AML-193 (cell line): ENCODE data around the gene UMODL1.
"Not testable (repeated sequence)": the region's sequence is repeated elsewhere in the genome, so short reads cannot be mapped to it uniquely, and the experiment has no call there.

Experiments
- DNase-seq, 2 experiments: peaks; one replicate each; lab custom pipeline; 2025; lab: John Stamatoyannopoulos, UW

The UMODL1 gene

DNA sequence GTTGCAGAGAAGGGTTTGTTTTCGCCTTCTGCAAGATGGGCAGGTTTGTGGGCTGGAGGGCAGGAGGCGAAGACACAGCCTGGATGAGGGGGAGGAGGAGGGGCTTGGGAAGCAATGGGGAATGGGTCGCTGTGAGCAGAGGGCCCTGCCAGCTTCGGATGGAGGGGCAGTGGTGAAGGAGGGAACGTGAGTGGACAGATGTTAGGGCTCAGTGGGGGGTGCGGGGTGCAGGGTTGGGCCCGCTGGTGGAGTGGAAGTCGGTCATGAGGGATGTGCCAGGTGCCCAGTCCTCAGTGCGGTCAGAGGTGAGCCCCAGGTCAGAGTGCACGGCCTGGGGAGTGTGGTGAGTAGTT is 92.4 kb downstream of the UMODL1 start:
- DNase-seq: no peak

DNA sequence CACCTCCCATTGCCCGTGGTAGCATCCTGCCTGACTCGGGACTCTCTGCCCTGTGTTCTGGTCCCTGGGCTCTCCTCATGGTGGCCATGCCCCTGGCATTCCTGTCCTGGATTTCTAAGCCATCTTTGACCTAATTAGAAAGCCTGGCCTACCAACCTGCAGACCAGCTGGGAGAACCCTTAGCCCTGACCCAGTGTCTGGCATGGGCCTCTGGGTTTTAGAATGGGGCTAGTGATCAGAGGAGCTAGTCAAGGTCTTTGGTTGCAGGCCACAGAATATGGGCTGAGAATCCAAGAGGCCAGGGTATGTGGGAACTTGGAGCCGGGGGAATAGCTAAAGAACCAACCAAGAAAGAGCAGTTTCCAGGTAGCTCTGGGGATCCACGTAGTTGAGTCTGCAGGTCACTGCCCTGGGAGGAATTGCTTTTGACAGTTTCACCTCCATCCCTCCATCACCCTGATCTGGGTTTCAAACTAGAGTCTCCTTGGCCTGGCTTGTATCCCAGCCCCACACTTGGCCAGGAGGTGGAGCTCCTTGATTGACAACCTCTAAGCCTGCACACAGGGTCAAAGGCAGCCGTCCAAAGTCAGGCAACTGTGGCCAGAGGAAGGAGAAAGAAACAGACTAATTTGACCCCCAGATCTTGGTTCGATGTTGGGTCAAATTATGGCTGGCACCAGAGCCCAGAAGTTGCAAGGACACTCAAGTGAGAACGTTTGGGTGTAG is 93.1 kb downstream of the UMODL1 start:
- DNase-seq: peak; percentile 50 to 63

GRCh38 chr21:42164818-42165217 is 93.7 kb downstream of the UMODL1 start:
- no peak for DNase-seq

- no peak for DNase-seq
These were observed 94.8 kb downstream of the UMODL1 start for GRCh38 chr21:42165901-42166300.

GRCh38 chr21:42169758-42170157 is 98.6 kb downstream of the UMODL1 start:
- no peak for DNase-seq

DNA sequence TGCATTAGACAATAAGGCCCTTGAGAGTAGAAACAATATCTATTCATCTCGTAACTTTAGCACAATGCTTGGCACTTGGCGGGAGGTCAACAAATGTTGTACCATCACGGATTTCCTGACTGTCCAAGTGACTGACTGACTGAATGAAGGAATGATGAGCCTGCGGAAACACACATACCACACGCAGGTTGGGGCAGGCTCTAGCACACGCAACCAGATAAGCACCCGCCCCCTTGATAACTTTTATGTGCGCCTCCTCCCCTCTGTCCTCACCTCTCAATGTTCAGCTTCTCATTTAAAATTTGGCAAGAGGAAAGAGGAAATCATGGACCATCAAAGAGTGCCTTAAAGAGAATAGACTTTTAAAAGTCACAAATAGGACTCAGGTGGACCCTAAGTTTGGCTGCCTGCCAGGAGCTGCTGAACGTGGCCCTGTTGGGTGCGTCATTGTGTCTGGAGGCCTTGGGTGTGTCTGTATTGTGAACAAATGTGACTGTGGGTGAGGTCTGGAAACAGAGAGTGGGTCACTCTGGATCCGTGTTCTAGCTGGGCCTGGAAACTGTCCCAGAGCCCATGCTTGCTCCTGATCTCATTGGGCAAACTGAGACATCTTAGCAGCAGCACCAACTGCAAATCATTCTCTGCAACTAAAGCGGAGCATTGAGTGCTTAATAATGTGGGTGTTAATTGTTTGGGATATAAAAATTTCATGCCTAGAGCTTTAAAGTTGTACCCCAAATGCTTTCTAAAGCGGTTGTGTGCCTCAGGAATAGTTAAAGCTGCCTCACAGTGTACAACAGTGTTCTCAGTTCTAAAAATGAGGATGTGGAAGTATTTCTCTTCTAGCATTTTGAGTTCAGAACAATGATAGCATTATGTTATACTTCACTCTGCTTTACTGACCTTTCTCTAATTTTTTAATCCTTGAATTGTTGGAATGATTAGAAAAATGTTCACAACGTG is 100.3 kb downstream of the UMODL1 start:
- DNase-seq: no peak

DNA sequence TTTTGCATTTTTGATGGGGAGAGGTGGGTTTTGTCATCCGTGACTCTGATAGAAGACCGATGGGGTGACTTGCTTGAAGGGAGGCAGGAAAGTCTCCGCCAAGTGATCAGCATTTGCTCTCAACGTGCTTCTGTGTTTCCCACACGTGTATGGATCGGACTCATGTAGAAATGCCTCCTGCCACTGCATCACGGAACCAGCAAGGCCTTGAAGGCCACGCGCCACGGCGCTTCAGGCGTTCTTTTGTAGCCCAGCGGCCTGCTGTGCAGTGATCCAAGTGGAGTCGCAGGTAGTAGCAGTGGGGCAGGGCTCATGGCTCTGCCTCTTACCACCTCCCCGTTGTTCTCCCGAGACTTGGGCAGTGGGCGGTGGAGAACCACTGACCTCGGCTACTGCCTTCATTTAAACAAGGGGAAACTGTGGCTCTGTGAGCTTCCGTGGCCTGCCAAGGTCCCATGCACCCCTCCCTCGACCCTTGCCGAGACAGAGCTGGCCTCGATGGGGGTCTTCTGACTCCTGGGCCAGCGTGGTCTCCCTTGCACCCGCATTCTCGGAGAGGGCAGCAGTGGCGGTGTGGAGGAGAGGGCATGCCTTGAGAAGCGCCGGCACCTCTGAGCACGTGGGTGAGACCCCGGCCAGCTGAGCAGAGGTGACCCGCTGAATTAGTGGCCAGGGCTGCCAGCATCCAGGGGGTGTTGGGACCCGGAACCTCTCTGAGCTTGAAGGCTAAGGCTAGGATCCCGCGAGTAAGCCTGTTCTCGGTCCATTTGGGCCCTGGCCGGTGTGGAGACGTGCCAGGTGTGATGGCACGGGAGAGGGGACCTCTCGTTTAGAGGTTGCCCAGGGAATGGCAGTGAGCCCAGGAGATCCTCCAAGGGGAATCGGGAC is 101.7 kb downstream of the UMODL1 start:
- no peak for DNase-seq

DNA sequence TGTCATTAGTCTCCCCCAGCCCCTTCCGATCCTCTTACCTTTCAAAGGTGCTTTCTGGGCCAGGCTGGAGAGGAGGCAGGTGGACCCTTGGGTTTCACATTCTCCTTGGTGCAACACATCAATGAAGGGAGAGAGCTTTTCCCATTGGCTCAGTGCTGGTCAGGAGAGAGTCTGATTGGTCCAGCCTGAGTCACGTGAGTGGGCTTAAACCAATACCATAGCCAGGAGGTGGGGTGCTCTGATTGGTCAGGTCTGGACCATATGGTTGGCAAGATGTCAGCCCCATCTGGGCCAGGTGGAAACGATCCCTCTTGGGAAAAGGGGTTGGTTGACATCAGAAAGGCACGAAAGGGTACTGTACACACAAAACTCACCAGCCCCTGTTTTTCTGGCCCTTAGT is 103.1 kb downstream of the UMODL1 start:
- no peak for DNase-seq

DNA sequence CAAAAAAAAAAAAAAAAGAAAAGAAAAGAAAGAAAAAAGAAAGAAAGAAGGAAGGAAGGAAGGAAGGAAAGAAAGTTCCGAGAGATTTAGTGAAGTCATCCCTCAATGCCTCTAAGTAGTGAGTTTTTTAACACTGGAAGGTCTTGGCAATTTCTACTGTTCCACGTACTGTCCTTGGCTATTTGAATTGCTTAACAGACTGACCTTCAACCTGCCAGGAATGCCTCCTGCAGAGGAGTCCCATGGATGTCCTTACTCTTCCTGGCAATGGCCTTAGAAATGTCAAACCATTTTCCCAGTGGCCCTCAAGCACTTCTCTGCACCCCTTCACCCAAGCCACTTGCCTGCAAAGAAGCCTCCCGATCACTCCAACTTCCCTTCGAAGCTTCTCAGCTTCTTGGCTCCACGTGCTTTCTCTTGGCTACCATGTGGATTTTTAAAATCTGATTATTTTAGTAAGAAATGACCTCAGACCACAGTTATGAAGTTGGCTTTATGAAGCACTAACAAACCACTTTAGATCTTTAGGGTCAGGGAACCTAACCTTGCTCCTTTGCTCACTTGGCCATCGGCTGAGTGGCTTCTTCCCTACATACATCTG is 104.1 kb downstream of the UMODL1 start:
- no peak for DNase-seq

DNA sequence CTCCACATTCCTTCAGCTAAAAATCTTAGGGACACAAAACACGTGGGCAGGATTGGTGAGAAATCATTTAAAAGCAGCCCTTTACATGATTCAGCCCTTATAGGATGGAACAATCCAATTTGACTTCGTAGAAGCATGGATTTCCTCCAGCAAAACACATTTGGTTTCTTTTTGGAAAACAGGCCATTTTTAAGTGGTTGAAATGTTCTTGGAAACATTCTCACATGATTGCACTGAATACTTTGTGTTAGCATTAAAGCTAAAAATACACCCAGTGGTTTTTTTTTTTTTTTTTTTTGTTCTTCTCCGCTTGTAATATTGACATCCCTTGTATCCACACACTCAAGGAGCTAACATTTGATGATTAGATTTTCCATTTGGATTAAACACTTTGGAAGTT is 105.7 kb downstream of the UMODL1 start:
- no peak for DNase-seq

DNA sequence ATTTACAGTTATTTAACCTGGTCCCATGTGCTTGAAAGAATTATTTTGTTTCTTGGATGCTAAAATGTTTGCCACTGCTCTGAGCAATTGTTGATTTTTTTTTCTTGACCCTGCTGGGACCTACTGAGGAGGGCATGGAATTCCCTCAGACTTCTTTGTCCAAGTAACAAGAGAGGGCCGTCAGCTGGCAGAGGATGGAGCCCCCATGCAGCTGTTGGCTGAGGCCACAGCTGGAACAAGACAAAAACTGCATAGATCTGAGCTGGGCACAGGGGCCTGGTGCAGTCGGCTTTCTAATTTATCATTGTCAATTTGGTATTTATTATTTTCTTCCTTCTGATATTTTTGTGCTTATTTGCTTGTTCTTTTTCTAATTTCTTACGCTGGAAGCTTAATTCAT is 108.2 kb downstream of the UMODL1 start:
- DNase-seq: no peak

GRCh38 chr21:42180001-42180400 is 108.9 kb downstream of the UMODL1 start:
- DNase-seq: not testable (repeated sequence)

DNA sequence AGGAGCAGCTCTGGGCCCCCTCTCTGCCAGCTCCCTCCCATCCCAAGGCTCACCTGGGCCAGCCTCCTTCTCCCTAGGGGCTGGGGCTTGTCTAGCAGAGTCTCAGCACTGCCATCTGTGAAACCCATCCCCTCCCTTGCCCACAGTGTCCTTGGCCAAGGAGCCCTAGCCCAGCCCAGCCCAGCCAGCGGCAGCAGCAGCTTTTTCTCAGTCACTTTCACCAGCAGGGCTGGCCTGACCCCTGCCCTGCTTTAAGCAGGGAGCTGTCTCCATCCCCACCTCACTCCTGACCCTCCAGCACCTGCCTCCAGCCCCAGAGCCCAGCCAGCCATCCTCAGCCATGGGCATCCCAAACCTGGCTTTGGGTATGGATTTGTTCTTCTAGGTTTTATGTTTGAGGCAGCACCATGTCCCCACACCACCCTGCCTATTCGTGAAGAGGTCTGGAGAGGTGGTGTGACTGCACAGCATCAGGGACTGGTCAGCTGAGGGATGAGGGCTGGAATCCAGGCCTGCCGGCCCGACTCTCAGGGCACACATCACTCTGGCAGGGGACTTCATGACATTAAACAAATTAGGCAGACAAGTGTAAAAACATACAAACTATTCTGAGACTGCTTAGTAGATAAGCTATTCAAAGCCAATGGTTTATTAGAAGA is 111.7 kb downstream of the UMODL1 start:
- DNase-seq: no peak

- DNase-seq: no peak
These were observed 112.5 kb downstream of the UMODL1 start for GRCh38 chr21:42183374-42184266.

GRCh38 chr21:42186591-42186990 is 115.5 kb downstream of the UMODL1 start:
- no peak for DNase-seq

DNA sequence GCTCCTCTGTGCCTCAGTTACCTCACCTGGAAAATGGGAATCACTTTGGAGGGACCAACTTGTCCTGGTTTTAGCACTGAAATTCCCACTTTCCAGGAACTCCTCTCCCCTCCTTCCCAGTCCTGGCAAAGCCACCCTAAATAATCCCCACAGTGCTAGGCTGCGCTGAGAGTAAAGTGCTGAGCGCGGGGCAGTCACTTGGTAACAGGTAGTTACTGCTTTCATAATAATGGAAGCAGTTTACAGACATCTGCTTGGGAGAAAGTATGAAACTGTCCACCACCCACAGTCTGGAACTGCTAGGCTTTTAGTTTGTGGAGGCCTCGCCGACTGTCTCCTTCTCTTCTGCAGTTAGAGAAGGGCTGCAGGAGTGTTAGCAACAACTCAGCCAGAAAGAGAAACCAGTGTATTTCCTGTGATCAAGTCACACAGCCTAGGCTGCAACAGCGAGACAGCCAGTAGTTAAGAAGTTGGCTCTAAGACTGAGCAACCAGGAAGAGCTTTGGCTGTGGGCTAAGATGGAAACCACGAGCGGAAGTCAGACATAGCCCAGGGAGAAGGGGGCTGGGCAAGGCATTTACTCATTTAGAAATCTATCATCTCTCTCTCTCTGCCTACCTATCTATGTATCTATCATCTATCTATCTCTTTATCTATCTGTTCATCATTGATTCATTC is 117.0 kb downstream of the UMODL1 start:
- DNase-seq: peak; percentile 94 to 95

DNA sequence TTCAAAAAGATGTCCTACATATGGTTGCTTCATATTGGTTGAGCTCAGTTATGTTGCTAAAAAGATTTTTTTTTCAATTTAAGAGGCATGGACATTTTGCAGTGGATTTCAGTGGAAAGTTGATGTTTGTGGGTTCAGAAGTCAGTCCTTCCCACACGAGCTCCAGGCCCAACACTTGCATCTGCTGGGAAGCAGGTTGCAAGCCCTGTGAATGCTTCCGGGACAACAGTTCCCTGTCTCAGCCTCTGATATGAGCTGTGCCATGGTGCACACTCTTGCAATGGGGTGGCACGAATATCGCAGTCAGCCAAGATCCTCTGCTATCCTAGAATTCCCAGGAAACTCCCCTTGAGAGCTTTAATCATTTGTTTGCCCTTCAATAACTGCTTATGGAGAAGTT is 117.5 kb downstream of the UMODL1 start:
- no peak for DNase-seq

DNA sequence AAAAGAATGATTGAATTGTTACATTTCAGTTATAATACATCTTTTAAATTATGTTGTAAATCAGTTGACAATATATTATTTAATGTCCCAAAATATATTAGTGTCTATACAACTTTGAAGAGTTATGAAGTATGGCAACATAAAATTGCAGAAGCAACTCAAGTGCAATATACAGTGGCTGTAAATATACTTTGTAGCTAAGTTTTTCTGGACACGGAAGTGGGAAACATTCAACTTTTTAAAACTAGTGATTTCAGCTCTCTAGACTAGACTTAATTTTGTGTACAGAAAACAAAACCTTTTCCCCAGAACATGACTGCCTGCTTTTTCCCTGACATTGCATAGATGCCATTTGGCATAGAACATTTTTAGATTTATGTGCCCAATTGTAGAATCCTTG is 118.3 kb downstream of the UMODL1 start:
- no peak for DNase-seq

DNA sequence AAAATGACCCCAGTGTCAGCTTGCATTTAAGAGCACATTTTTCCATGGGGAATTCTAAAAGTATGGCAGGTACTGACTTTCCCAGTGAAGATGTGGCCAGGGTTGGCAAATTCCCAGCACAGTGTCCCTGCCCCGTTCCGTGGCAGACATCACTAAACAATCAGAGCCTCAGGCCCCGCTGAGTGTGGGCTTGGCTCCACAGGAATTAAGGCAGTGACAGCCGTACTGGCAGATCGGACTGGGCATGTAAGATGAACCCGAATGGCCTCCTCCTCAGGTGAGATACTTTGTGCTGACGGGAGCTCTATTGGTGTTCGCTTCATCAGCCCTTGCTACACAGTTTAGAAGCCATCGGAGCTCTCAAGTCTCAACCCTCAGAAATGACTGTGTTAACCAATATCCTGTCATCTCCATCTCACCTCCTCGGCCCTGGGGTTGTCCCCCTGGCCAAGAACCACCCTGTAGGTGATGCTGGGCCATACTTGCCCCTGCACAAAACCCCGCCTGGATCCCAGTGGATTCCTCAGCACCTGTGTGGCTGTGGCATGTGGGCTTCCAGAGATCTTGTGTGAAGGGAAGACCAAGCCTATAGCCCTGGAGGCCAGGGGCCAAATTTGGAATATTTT is 118.9 kb downstream of the UMODL1 start:
- DNase-seq: no peak
